HepG2 (cell line): Measurements from ENCODE around the gene LYSMD1. TPM values are rescaled to one million over a fixed set of nuclear protein-coding genes. Genes with fewer than 3 reads are reported as not detected.

Experiments used
- ATAC-seq: fragments of 200-7000 bp; cut with Tn5 transposase; 3 replicates; pipeline ENCODE4 v1.9.1; 2020; ENCODE audit warnings: mild to moderate bottlenecking, moderate library complexity
- BruUV-seq: library from RNA; stranded (reverse); fragments of 400-500 nt; replicated peaks from 2 replicates; lab custom pipeline; 2021; lab: Mats Ljungman, UMichigan
- CTCF ChIA-PET: fragments of 300-600 bp; formaldehyde crosslinking; extraction: SDS; loops from one replicate; lab custom pipeline; 2021; ENCODE audit warnings: low total read pairs, inconsistent platforms, low intra/inter-chr PET ratio; lab: Yijun Ruan, JAX
- POLR2A ChIA-PET: fragments of 350-600 bp; sonication (Branson Sonifier 250); formaldehyde crosslinking; loops from one replicate; lab custom pipeline; 2020; ENCODE audit warnings: antibody characterized with exemption, inconsistent platforms; lab: Yijun Ruan, JAX
- DNase-seq: peaks from one replicate; pipeline ENCODE4 v3.0.0-alpha.2; 2015; ENCODE audit warnings: low spot score
- FAIRE-seq: peaks from 3 replicates; lab custom pipeline; 2011; peaks lifted over from hg19 to GRCh38; lab: Jason Lieb, UNC
- H2AFZ ChIP-seq: one replicate; pipeline ENCODE4 v1.6.1; 2011; ENCODE audit warnings: low read length, inconsistent platforms
- H3K27ac ChIP-seq: fragments of 300-600 bp; 3 replicates; pipeline ENCODE4 v1.8.0; 2011; ENCODE audit warnings: mixed run types, mild to moderate bottlenecking, mixed read lengths, low read length, inconsistent platforms; ENCODE audit not compliant: insufficient read depth; ENCODE audit errors: extremely low read length
- H3K27me3 ChIP-seq, 2 experiments: fragments of 200-600 bp in 1 of 2; 2 replicates in 1 of 2; 3 replicates in 1 of 2; pipeline versions ENCODE4 v1.6.0 to v1.8.0; 2011; ENCODE audit warnings: low read length in 2 of 2, mild to moderate bottlenecking in 2 of 2, moderate library complexity in 2 of 2, inconsistent platforms in 1 of 2; ENCODE audit not compliant: insufficient read depth in 2 of 2, control insufficient read depth in 1 of 2
- H3K36me3 ChIP-seq, 2 experiments: fragments of 200-600 bp in 1 of 2; replicated peaks in 1 of 2; 2 replicates in 1 of 2; 3 replicates in 1 of 2; pipeline versions ENCODE4 v1.5.1 to v1.8.0; 2011; ENCODE audit warnings: low read length in 2 of 2, inconsistent platforms in 1 of 2; ENCODE audit not compliant: insufficient read depth in 2 of 2, control insufficient read depth in 1 of 2
- H3K4me1 ChIP-seq: 2 replicates; pipeline ENCODE4 v1.5.1; 2012; ENCODE audit warnings: low read length, inconsistent platforms; ENCODE audit not compliant: insufficient read depth
- H3K4me2 ChIP-seq: 2 replicates; pipeline ENCODE4 v1.6.0; 2011; ENCODE audit warnings: low read depth, low read length, inconsistent platforms
- H3K4me3 ChIP-seq, 3 experiments: fragments of 200-600 bp in 1 of 3; sonication (generic), shearing (Covaris generic) in 1 of 3; replicated peaks in 1 of 3; 2 replicates each; pipeline ENCODE4 v1.5.1; 2011 to 2016; ENCODE audit warnings: low read length in 3 of 3, inconsistent platforms in 2 of 3, low read depth in 2 of 3, mild to moderate bottlenecking in 2 of 3, control low read depth in 1 of 3, mixed read lengths in 1 of 3; ENCODE audit not compliant: insufficient read depth in 1 of 3
- H3K79me2 ChIP-seq: one replicate; pipeline ENCODE4 v1.6.1; 2011; ENCODE audit warnings: low read length, inconsistent platforms; ENCODE audit not compliant: insufficient read depth
- H3K9ac ChIP-seq: 2 replicates; pipeline ENCODE4 v1.6.0; 2011; ENCODE audit warnings: mild to moderate bottlenecking, low read depth, low read length, inconsistent platforms; ENCODE audit not compliant: insufficient read depth
- H3K9me3 ChIP-seq: 2 replicates; pipeline ENCODE4 v1.5.1; 2012; ENCODE audit warnings: mild to moderate bottlenecking, low read length
- H4K20me1 ChIP-seq: 2 replicates; pipeline ENCODE4 v1.6.0; 2011; ENCODE audit warnings: inconsistent platforms, mild to moderate bottlenecking, low read length, moderate library complexity; ENCODE audit not compliant: insufficient read depth
- CEBPZ ChIP-seq: IDR thresholded peaks from 2 replicates; pipeline ENCODE4 v1.6.1; 2012; ENCODE audit warnings: low read length, improper control_type of control experiment
- HDAC1 ChIP-seq: sonication (generic); formaldehyde crosslinking; IDR thresholded peaks from 2 replicates; pipeline ENCODE4 v1.5.1; 2020; ENCODE audit warnings: mild to moderate bottlenecking, missing genetic modification reagents
- HNRNPK ChIP-seq: fragments of 200-400 bp; formaldehyde crosslinking; IDR thresholded peaks from 2 replicates; pipeline ENCODE4 v1.6.1; 2018; ENCODE audit warnings: low read length, low read depth, moderate library complexity, mild to moderate bottlenecking; ENCODE audit not compliant: poor library complexity, severe bottlenecking
- KLF11 ChIP-seq: IDR thresholded peaks from 2 replicates; pipeline ENCODE4 v1.6.1; 2016; ENCODE audit warnings: missing compliant biosample characterization
- SAP130 ChIP-seq: IDR thresholded peaks from 2 replicates; pipeline ENCODE4 v1.6.1; 2016; ENCODE audit warnings: low read depth
- whole genome bisulfite sequencing: methylation state at CpG from one replicate; pipeline ENCODE4 v1.1.6; 2017; ENCODE audit warnings: low lambda C conversion rate; 5-methylcytosine and 5-hydroxymethylcytosine counted together
- in situ Hi-C: cut with HindIII; loops from 2 replicates; pipeline ENCODE4 v1.10.0; 2017; ENCODE audit warnings: low pct_unique_long_range_greater_than_20kb; ENCODE audit not compliant: extremely low pct_ligation_motif_present
- intact Hi-C: fragments of 100-400 bp; cut with micrococcal nuclease; formaldehyde crosslinking; loops from one replicate; pipeline ENCODE4 v1.10.0; 2022; ENCODE audit not compliant: unreplicated experiment
- polyA plus RNA-seq, 8 experiments: library from polyadenylated mRNA; depleted of rRNA in 3 of 8; stranded (reverse) in 7 of 8; unstranded in 1 of 8; fragments of >200 nt; fragmentation: Illumina TruSeq in 4 of 8; extraction: Trizol in 4 of 8; gene quantifications; 2 replicates each; pipeline versions ENCODE4 v1.2.1 to v1.2.3, GENCODE V29; 2011 to 2016; ENCODE audit warnings: low read depth in 4 of 8, missing spikeins in 1 of 8, mixed read lengths in 1 of 8; ENCODE audit not compliant: insufficient read depth in 1 of 8
- total RNA-seq, 5 experiments: library from RNA; depleted of rRNA; stranded (reverse); fragments of >200 nt; fragmentation: Illumina TruSeq; extraction: Trizol; gene quantifications; 2 replicates each; pipeline ENCODE4 v1.2.3, GENCODE V29; 2016; ENCODE audit warnings: low read depth in 1 of 5
- TF ChIP-seq, protein P1 (sequence below): sonication (generic); formaldehyde crosslinking; IDR thresholded peaks from 2 replicates; pipeline ENCODE4 v1.5.1; 2020; ENCODE audit warnings: mild to moderate bottlenecking, moderate library complexity, missing genetic modification reagents
- TF ChIP-seq, protein P2 (sequence below): sonication (generic); formaldehyde crosslinking; IDR thresholded peaks from 2 replicates; pipeline ENCODE4 v1.5.0; 2020; ENCODE audit warnings: mild to moderate bottlenecking, missing genetic modification reagents, moderate library complexity

The LYSMD1 gene
- total and polyA plus RNA-seq, 2 of the 13 experiments (the other 11 are each of a cell fraction or from before 2014, with no cell fraction given), result 3.8 to 4.8 TPM

GRCh38 chr1:151137789-151138188, 27.9 kb downstream of the LYSMD1 start (continued):
- TF ChIP-seq HDAC1 (CRISPR knock-in tag) (no peak), HNRNPK (no peak), SAP130 (CRISPR knock-in tag) (no peak), CEBPZ (no peak), KLF11 (CRISPR knock-in tag) (no peak)

- TF ChIP-seq, protein P1, sequence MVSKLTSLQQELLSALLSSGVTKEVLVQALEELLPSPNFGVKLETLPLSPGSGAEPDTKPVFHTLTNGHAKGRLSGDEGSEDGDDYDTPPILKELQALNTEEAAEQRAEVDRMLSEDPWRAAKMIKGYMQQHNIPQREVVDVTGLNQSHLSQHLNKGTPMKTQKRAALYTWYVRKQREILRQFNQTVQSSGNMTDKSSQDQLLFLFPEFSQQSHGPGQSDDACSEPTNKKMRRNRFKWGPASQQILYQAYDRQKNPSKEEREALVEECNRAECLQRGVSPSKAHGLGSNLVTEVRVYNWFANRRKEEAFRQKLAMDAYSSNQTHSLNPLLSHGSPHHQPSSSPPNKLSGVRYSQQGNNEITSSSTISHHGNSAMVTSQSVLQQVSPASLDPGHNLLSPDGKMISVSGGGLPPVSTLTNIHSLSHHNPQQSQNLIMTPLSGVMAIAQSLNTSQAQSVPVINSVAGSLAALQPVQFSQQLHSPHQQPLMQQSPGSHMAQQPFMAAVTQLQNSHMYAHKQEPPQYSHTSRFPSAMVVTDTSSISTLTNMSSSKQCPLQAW (CRISPR knock-in tag), result no peak
- TF ChIP-seq, protein P2, sequence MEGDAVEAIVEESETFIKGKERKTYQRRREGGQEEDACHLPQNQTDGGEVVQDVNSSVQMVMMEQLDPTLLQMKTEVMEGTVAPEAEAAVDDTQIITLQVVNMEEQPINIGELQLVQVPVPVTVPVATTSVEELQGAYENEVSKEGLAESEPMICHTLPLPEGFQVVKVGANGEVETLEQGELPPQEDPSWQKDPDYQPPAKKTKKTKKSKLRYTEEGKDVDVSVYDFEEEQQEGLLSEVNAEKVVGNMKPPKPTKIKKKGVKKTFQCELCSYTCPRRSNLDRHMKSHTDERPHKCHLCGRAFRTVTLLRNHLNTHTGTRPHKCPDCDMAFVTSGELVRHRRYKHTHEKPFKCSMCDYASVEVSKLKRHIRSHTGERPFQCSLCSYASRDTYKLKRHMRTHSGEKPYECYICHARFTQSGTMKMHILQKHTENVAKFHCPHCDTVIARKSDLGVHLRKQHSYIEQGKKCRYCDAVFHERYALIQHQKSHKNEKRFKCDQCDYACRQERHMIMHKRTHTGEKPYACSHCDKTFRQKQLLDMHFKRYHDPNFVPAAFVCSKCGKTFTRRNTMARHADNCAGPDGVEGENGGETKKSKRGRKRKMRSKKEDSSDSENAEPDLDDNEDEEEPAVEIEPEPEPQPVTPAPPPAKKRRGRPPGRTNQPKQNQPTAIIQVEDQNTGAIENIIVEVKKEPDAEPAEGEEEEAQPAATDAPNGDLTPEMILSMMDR (CRISPR knock-in tag), result peak; percentile 28
- TF ChIP-seq, all 625 proteins: peak for 1
- H3K4me2 ChIP-seq, result no peak overlapping the region
- no peaks in the 10 kb centered on the region for H3K27me3 ChIP-seq
- no peaks in the 10 kb centered on the region for H3K9me3 ChIP-seq
- H3K36me3 ChIP-seq, result no peaks in the 10 kb centered on the region
- intact Hi-C loops, result no loop called here
- POLR2A ChIA-PET, result interaction anchor here (0.6 kb wide), 1 partner anchor 37 kb away, joined by 3 read pairs; no protein-coding TSS in a partner anchor
- DNase-seq (no peak), FAIRE-seq (no peak), ATAC-seq (peak; percentile 41; the same call in 2 of the 3 replicates)
- H2AFZ ChIP-seq, result no peak overlapping the region
- no peak overlapping the region for H3K9ac ChIP-seq
- no peak overlapping the region for H3K27ac ChIP-seq
- in situ Hi-C loops, result no loop called here
- H3K4me3 ChIP-seq, result no peak overlapping the region
- no peaks in the 10 kb centered on the region for H3K79me2 ChIP-seq
- no peaks in the 10 kb centered on the region for H3K4me1 ChIP-seq
- BruUV-seq, result no TSS peak
- CTCF ChIA-PET, result no interaction called here
- H4K20me1 ChIP-seq, result no peaks in the 10 kb centered on the region
- WGBS, result 86% methylated on average over 8 of the region's 12 CpGs
Observed at GRCh38 chr1:151135433-151136385, 30.0 kb downstream of the LYSMD1 start.
